Neural cell (in vitro differentiated cells): Measurements from ENCODE around the gene PRKCD.

Experiments used
- EP300 ChIP-seq: fragments of 450-650 bp; conservative IDR thresholded peaks from 2 replicates; pipeline ENCODE4 v1.6.1; 2014; ENCODE audit warnings: antibody characterized with exemption, mild to moderate bottlenecking, moderate library complexity; ENCODE audit not compliant: poor library complexity, severe bottlenecking
- EZH2 ChIP-seq: fragments of 200-600, 300-800 bp; shearing (Covaris generic), sonication (generic); IDR thresholded peaks from 2 replicates; pipeline ENCODE4 v1.6.1; 2014; ENCODE audit warnings: antibody characterized with exemption, low read length, borderline replicate concordance, mild to moderate bottlenecking; ENCODE audit not compliant: insufficient read depth, poor library complexity, severe bottlenecking
- MXI1 ChIP-seq: fragments of 450-650 bp; conservative IDR thresholded peaks from 2 replicates; pipeline ENCODE4 v1.6.1; 2014; ENCODE audit warnings: antibody characterized with exemption, mild to moderate bottlenecking; ENCODE audit not compliant: poor library complexity, severe bottlenecking
- POLR2AphosphoS5 ChIP-seq: IDR thresholded peaks from 2 replicates; pipeline ENCODE4 v1.6.1; 2012
- TF ChIP-seq, protein P1 (sequence below): fragments of 450-650 bp; IDR thresholded peaks from 2 replicates; pipeline ENCODE4 v1.5.1; 2014; ENCODE audit warnings: antibody characterized with exemption, mild to moderate bottlenecking, moderate library complexity; ENCODE audit not compliant: poor library complexity, severe bottlenecking
- TF ChIP-seq, protein P2 (sequence below): IDR thresholded peaks from 2 replicates; pipeline ENCODE4 v1.6.1; 2012; ENCODE audit warnings: borderline replicate concordance

DNA sequence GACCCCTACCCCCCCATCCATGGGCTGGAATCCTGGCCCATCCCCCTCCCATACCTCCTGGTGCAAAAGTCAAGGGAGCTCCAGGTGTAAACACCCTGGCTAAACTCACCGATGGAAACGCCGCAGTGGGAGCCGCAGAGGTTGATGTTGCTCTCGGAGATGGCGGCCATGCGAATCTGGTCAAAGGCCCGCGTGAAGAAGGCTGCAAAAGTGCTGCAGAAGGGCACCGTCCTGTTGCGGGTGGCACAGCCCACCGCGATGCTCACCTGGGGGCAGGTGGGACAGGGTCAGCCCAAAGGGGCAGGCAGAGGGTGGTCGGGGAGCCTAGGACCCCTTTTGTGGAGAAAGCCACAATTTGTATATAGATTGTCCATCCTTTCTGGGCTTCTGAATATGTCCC, 68.2 kb downstream of the PRKCD start:
- TF ChIP-seq, protein P1, sequence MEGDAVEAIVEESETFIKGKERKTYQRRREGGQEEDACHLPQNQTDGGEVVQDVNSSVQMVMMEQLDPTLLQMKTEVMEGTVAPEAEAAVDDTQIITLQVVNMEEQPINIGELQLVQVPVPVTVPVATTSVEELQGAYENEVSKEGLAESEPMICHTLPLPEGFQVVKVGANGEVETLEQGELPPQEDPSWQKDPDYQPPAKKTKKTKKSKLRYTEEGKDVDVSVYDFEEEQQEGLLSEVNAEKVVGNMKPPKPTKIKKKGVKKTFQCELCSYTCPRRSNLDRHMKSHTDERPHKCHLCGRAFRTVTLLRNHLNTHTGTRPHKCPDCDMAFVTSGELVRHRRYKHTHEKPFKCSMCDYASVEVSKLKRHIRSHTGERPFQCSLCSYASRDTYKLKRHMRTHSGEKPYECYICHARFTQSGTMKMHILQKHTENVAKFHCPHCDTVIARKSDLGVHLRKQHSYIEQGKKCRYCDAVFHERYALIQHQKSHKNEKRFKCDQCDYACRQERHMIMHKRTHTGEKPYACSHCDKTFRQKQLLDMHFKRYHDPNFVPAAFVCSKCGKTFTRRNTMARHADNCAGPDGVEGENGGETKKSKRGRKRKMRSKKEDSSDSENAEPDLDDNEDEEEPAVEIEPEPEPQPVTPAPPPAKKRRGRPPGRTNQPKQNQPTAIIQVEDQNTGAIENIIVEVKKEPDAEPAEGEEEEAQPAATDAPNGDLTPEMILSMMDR: no peak
- TF ChIP-seq EZH2: no peak
- TF ChIP-seq, protein P2, sequence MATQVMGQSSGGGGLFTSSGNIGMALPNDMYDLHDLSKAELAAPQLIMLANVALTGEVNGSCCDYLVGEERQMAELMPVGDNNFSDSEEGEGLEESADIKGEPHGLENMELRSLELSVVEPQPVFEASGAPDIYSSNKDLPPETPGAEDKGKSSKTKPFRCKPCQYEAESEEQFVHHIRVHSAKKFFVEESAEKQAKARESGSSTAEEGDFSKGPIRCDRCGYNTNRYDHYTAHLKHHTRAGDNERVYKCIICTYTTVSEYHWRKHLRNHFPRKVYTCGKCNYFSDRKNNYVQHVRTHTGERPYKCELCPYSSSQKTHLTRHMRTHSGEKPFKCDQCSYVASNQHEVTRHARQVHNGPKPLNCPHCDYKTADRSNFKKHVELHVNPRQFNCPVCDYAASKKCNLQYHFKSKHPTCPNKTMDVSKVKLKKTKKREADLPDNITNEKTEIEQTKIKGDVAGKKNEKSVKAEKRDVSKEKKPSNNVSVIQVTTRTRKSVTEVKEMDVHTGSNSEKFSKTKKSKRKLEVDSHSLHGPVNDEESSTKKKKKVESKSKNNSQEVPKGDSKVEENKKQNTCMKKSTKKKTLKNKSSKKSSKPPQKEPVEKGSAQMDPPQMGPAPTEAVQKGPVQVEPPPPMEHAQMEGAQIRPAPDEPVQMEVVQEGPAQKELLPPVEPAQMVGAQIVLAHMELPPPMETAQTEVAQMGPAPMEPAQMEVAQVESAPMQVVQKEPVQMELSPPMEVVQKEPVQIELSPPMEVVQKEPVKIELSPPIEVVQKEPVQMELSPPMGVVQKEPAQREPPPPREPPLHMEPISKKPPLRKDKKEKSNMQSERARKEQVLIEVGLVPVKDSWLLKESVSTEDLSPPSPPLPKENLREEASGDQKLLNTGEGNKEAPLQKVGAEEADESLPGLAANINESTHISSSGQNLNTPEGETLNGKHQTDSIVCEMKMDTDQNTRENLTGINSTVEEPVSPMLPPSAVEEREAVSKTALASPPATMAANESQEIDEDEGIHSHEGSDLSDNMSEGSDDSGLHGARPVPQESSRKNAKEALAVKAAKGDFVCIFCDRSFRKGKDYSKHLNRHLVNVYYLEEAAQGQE: no peak
- no peak for TF ChIP-seq POLR2AphosphoS5
- TF ChIP-seq EP300: no peak
- TF ChIP-seq MXI1: no peak
